Right lobe of liver (tissue), 4 donors: Measurements from ENCODE around the gene ERC2.

ENCODE experiments used
- POLR2A ChIP-seq: fragments of 450-650 bp; IDR thresholded peaks from one replicate; pipeline ENCODE4 v1.6.1; 2017; ENCODE audit warnings: antibody characterized with exemption, mild to moderate bottlenecking
- TF ChIP-seq, protein P1 (sequence below), 4 donors: fragments of 200-600 bp in 3 of 4; fragments of 450-650 bp in 1 of 4; IDR thresholded peaks; one replicate each; pipeline versions ENCODE4 v1.5.1 to v1.8.0; 2016 to 2022; ENCODE audit warnings: antibody characterized with exemption in 4 of 4, mild to moderate bottlenecking in 2 of 4
- donor health status: DM: no; HTN: no; CAD: no.
- donor health status: DM: no; HTN: no; CAD: no.
- donor health status: DM: no; HTN: yes; CAD: no.

GRCh38 chr3:55868347-55868746 lies 599.9 kb downstream of the ERC2 start:
- TF ChIP-seq, protein P1, sequence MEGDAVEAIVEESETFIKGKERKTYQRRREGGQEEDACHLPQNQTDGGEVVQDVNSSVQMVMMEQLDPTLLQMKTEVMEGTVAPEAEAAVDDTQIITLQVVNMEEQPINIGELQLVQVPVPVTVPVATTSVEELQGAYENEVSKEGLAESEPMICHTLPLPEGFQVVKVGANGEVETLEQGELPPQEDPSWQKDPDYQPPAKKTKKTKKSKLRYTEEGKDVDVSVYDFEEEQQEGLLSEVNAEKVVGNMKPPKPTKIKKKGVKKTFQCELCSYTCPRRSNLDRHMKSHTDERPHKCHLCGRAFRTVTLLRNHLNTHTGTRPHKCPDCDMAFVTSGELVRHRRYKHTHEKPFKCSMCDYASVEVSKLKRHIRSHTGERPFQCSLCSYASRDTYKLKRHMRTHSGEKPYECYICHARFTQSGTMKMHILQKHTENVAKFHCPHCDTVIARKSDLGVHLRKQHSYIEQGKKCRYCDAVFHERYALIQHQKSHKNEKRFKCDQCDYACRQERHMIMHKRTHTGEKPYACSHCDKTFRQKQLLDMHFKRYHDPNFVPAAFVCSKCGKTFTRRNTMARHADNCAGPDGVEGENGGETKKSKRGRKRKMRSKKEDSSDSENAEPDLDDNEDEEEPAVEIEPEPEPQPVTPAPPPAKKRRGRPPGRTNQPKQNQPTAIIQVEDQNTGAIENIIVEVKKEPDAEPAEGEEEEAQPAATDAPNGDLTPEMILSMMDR (IDR thresholded peaks at IDR 0.05): no peak
- no peak for TF ChIP-seq POLR2A
